T-helper 1 cell treated with Interleukin-12 subunit alpha and Interleukin-12 subunit beta and Interleukin-4 antibody, amounts not matched to agents 30 μg/mL and 1 μg/mL, for 36 hours (primary cell): ENCODE results near the gene EIF4A3.
A peak's percentile ranks its signal among the peaks of the same experiment; 100 is the strongest.
"Not testable (repeated sequence)": the region's sequence is repeated elsewhere in the genome, so short reads cannot be mapped to it uniquely, and the experiment has no call there.

ENCODE experiments used
- H3K27ac Mint-ChIP-seq: one replicate; pipeline ENCODE4 v1.8.0; 2021; ENCODE audit warnings: mild to moderate bottlenecking, mixed read lengths
- H3K27me3 Mint-ChIP-seq: one replicate; pipeline ENCODE4 v1.8.0; 2021; ENCODE audit warnings: low read depth, mixed read lengths
- H3K36me3 Mint-ChIP-seq: one replicate; pipeline ENCODE4 v1.8.0; 2021; ENCODE audit warnings: low read depth, mixed read lengths
- H3K4me1 Mint-ChIP-seq: one replicate; pipeline ENCODE4 v1.8.0; 2021; ENCODE audit warnings: low read depth, mixed read lengths
- H3K4me3 Mint-ChIP-seq: one replicate; pipeline ENCODE4 v1.8.0; 2021; ENCODE audit warnings: mild to moderate bottlenecking, moderate library complexity, mixed read lengths
- H3K9me3 Mint-ChIP-seq: one replicate; pipeline ENCODE4 v1.8.0; 2021; ENCODE audit warnings: mixed read lengths

The EIF4A3 gene

GRCh38 chr17:80158846-80159245 is 11.9 kb upstream of the EIF4A3 start:
- Mint-ChIP-seq H3K9me3 (peaks cover 9% of the 10 kb centered on the region), H3K27ac (no peak overlapping the region), H3K4me3 (no peak overlapping the region), H3K4me1 (no peaks in the 10 kb centered on the region), H3K36me3 (no peaks in the 10 kb centered on the region), H3K27me3 (peaks cover 31% of the 10 kb centered on the region)

- H3K9me3 Mint-ChIP-seq: peaks cover 18% of the 10 kb centered on the region
- H3K4me3 Mint-ChIP-seq, H3K27ac Mint-ChIP-seq, H3K36me3 Mint-ChIP-seq, H3K4me1 Mint-ChIP-seq: not testable (repeated sequence)
- peaks cover 22% of the 10 kb centered on the region for H3K27me3 Mint-ChIP-seq
These were observed 8.7 kb upstream of the EIF4A3 start for GRCh38 chr17:80155600-80155999.

DNA sequence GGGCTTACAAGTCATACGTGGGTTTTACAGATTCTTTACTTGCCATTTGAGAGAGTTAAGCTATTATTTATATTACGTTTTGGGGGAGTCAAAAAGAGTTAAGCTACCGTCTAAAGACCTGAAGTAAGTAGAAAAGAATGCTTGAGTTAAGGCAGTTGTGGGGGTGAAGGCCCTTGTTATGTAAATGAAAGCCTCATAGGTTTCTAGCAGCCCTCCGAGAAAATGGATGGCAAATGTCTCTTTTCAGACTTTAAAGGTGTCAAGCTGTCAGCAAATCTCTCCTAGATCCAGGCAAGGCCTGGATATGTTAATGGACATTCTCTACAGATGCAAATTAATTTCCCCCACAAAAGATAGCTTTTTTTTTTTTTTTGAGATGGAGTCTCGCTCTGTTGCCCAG is 7.2 kb upstream of the EIF4A3 start:
- peaks cover 7% of the 10 kb centered on the region for H3K4me1 Mint-ChIP-seq
- no peak overlapping the region for H3K27ac Mint-ChIP-seq
- H3K27me3 Mint-ChIP-seq: peaks cover 9% of the 10 kb centered on the region
- H3K36me3 Mint-ChIP-seq: peaks cover 2% of the 10 kb centered on the region
- no peak overlapping the region for H3K4me3 Mint-ChIP-seq
- peaks cover 18% of the 10 kb centered on the region for H3K9me3 Mint-ChIP-seq

- Mint-ChIP-seq H3K27me3 (peaks cover 5% of the 10 kb centered on the region), H3K4me1 (peaks cover 10% of the 10 kb centered on the region), H3K27ac (no peak overlapping the region), H3K4me3 (no peak overlapping the region), H3K9me3 (peaks cover 18% of the 10 kb centered on the region), H3K36me3 (peaks cover 2% of the 10 kb centered on the region)
These were observed 6.1 kb upstream of the EIF4A3 start for GRCh38 chr17:80153004-80153403.

GRCh38 chr17:80152081-80152702 is 5.3 kb upstream of the EIF4A3 start:
- Mint-ChIP-seq H3K27me3 (peaks cover 5% of the 10 kb centered on the region), H3K9me3 (peaks cover 18% of the 10 kb centered on the region), H3K4me1 (peaks cover 10% of the 10 kb centered on the region), H3K4me3 (no peak overlapping the region), H3K36me3 (peaks cover 2% of the 10 kb centered on the region), H3K27ac (no peak overlapping the region)

DNA sequence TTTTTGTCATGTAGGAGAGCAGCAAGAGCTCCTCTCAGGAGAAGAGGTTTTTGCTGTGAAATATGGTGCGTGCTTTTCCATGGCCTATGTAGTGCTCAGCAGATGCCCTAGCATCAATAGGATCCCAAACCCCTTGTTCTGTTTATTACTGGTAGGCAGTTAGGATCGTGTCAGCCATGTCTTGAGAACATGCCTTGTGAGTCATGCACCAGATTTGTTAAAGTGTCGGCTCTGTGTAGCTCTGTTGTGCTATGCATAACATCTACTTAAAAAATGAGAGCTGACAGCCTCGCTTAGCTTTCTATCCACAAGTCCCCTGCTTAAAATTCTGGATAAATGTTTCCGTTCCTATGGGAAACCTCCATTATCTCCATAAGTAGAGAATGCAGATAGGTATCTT is 4.4 kb upstream of the EIF4A3 start:
- Mint-ChIP-seq H3K27ac (no peak overlapping the region), H3K9me3 (peaks cover 18% of the 10 kb centered on the region), H3K27me3 (peaks cover 5% of the 10 kb centered on the region), H3K4me3 (no peak overlapping the region), H3K36me3 (peaks cover 2% of the 10 kb centered on the region), H3K4me1 (peaks cover 10% of the 10 kb centered on the region)

- peak overlapping the region; percentile 98 for H3K4me3 Mint-ChIP-seq
- H3K4me1 Mint-ChIP-seq: peaks cover 25% of the 10 kb centered on the region
- no peaks in the 10 kb centered on the region for H3K9me3 Mint-ChIP-seq
- peaks cover 24% of the 10 kb centered on the region for H3K36me3 Mint-ChIP-seq
- peak overlapping the region; percentile 97 for H3K27ac Mint-ChIP-seq
- H3K27me3 Mint-ChIP-seq: no peaks in the 10 kb centered on the region
These were observed 550 bp downstream of the EIF4A3 start for GRCh38 chr17:80146121-80147034.

GRCh38 chr17:80145076-80146075 is 1.6 kb downstream of the EIF4A3 start:
- H3K4me3 Mint-ChIP-seq: peak overlapping the region; percentile 93
- H3K36me3 Mint-ChIP-seq: peaks cover 28% of the 10 kb centered on the region
- H3K27ac Mint-ChIP-seq: peak overlapping the region; percentile 64
- no peaks in the 10 kb centered on the region for H3K27me3 Mint-ChIP-seq
- peaks cover 25% of the 10 kb centered on the region for H3K4me1 Mint-ChIP-seq
- no peaks in the 10 kb centered on the region for H3K9me3 Mint-ChIP-seq

DNA sequence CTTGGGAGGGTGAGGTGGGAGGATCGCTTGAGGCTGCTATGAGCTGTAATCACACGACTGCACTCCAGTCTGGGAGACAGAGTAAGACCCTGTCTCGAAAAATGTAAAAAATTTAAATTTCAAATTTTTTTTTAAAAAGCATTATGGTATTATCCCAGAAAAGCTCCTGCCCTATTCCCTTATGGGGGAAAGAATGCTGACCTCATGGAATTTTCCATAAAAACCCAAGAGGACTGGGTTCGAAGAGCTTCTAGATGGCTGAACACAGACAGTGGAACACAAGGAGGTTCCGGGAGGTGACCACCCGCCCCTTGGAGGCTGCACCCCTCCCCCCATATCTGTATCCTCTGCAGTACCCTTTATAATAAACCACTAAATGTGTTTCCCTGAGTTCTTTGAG is 4.0 kb downstream of the EIF4A3 start:
- Mint-ChIP-seq H3K4me3 (no peak overlapping the region), H3K27ac (no peak overlapping the region), H3K27me3 (no peaks in the 10 kb centered on the region), H3K4me1 (peaks cover 25% of the 10 kb centered on the region), H3K9me3 (no peaks in the 10 kb centered on the region), H3K36me3 (peaks cover 48% of the 10 kb centered on the region)

DNA sequence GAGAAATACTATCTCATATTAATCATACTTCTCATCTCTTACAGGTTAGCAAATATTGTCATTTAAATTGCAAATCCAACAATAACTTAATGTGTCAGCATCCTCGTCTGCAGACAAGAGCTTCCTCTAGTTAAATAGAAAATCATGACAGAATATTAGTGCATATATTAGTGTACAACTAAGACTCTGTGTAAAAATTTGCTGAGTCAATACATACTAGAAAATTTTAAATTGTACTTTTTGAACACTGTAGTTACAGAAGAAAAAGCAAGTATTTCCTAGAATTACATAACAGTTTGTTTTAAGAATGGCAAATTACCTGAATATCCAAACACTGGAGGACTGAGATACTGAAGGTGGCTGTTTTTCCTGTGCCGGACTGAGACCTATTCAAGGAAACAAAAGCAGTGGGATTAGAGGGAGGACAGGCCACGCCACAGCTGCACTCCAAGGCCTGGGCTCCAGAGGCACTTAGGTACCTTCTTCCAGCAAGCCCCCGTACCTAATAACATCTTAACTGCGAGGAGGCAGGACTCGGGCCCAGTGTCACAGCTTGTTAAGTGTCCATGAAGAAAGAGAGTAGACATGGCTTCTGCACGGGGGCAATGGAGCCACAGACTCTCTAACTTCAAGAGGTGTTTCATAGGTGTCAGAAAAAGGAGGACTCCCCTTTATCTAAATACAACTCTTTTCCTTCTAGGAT is 5.3 kb downstream of the EIF4A3 start:
- H3K27ac Mint-ChIP-seq: no peak overlapping the region
- peaks cover 25% of the 10 kb centered on the region for H3K4me1 Mint-ChIP-seq
- no peaks in the 10 kb centered on the region for H3K9me3 Mint-ChIP-seq
- H3K4me3 Mint-ChIP-seq: no peak overlapping the region
- H3K27me3 Mint-ChIP-seq: no peaks in the 10 kb centered on the region
- peaks cover 61% of the 10 kb centered on the region for H3K36me3 Mint-ChIP-seq

DNA sequence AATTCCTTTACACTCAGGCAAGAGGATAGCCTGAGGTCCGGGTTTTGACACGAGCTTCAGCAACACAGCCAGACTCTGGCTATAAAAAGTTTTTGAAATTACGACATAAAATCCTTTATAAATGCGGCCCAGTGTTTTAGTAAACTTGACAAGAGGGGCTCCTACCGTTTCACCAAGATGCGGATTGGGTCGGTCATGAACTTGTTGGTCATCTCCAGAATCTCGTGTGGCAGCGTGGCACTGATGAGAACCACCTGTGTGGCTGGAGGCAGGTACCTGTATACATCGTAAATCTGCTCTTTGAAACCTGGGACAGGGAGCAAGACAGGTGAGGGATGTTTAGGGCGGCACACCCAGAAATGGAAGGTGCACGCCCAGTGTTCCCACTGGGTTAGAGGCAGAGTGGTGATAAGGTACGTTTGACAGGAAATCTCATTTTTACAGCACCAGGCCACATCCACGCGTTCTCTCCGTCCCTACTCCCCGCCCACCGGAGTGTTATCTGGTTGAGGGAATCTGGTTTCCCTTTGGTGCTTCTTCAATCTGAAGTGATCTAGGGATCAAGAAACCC is 8.0 kb downstream of the EIF4A3 start:
- Mint-ChIP-seq H3K36me3 (peaks cover 65% of the 10 kb centered on the region), H3K9me3 (no peaks in the 10 kb centered on the region), H3K4me1 (peaks cover 7% of the 10 kb centered on the region), H3K27ac (no peak overlapping the region), H3K27me3 (no peaks in the 10 kb centered on the region), H3K4me3 (no peak overlapping the region)

DNA sequence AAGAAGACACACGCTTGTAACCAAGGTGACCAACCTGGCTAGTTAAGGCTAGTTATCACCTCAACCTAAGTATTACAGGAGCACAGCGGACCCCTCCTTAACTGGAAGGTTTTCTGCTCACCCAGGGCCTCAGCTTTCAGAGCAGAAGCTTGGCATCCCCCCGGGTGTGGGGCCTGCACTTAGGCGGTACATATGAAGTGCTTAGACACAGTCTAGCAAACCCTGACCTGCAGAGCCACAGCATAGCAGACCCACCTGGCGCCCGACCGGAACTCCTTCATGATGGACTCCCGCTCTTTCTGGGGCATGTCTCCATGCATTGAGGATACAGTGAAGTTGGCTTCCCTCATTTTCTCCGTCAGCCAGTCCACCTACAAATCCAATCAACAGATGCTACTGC is 9.8 kb downstream of the EIF4A3 start:
- H3K9me3 Mint-ChIP-seq: no peaks in the 10 kb centered on the region
- peaks cover 69% of the 10 kb centered on the region for H3K36me3 Mint-ChIP-seq
- H3K27me3 Mint-ChIP-seq: no peaks in the 10 kb centered on the region
- no peak overlapping the region for H3K27ac Mint-ChIP-seq
- H3K4me1 Mint-ChIP-seq: peaks cover 5% of the 10 kb centered on the region
- no peak overlapping the region for H3K4me3 Mint-ChIP-seq

- H3K4me3 Mint-ChIP-seq: no peak overlapping the region
- H3K27ac Mint-ChIP-seq: no peak overlapping the region
- peaks cover 45% of the 10 kb centered on the region for H3K36me3 Mint-ChIP-seq
- peaks cover 13% of the 10 kb centered on the region for H3K27me3 Mint-ChIP-seq
- peaks cover 2% of the 10 kb centered on the region for H3K4me1 Mint-ChIP-seq
- H3K9me3 Mint-ChIP-seq: no peaks in the 10 kb centered on the region
These were observed 13.3 kb downstream of the EIF4A3 start for GRCh38 chr17:80133626-80133970.
